Right ventricle myocardium superior (tissue), 1 donor: Measurements from ENCODE around the gene NELL1. TPM values are rescaled to one million over a fixed set of nuclear protein-coding genes. Genes with fewer than 3 reads are reported as not detected.
"Not testable (repeated sequence)": the region's sequence is repeated elsewhere in the genome, so short reads cannot be mapped to it uniquely, and the experiment has no call there.

Experiments used
- ATAC-seq: fragments of 200-7000 bp; cut with Tn5 transposase; one replicate; pipeline ENCODE4 v1.9.1; 2020; ENCODE audit warnings: mild to moderate bottlenecking; ENCODE audit not compliant: poor library complexity
- DNase-seq: peaks from one replicate; pipeline ENCODE4 v3.0.0-alpha.2; 2020
- intact Hi-C: fragments of 100-400 bp; cut with DNase I; formaldehyde crosslinking; loops from one replicate; pipeline ENCODE4 v1.11.2; 2022
- total RNA-seq: library from RNA; stranded (reverse); fragmentation: NEBNext Ultra II Directional; extraction: Animal tissue kit (Norgen Biotek cat#: 25700); gene quantifications from one replicate; pipeline ENCODE4 v1.2.1, GENCODE V29; 2021
- donor health status: DM: no; HTN: yes; CAD: no; lungs with severe emphysema.

NELL1 gene
- total RNA-seq, 1 donor from 2014 or later = not detected

- DNase-seq = no peak
- ATAC-seq = no peak
- intact Hi-C loops = no loop called here
Observed at GRCh38 chr11:21132146-21132720, 462.8 kb downstream of the NELL1 start.

- no peak for DNase-seq
- no peak for ATAC-seq
- intact Hi-C loops = no loop called here
Observed at GRCh38 chr11:21133244-21133643, 463.9 kb downstream of the NELL1 start.

- ATAC-seq (no peak), DNase-seq (no peak)
- intact Hi-C loops = no loop called here
Observed at GRCh38 chr11:21133722-21134121, 464.3 kb downstream of the NELL1 start.

GRCh38 chr11:21137803-21138202 lies 468.4 kb downstream of the NELL1 start:
- ATAC-seq = no peak
- DNase-seq = no peak
- intact Hi-C loops = no loop called here

GRCh38 chr11:21141557-21141956 lies 472.2 kb downstream of the NELL1 start:
- DNase-seq, intact Hi-C loops, ATAC-seq: not testable (repeated sequence)

- intact Hi-C loops = no loop called here
- ATAC-seq = no peak
- no peak for DNase-seq
Observed at GRCh38 chr11:21142007-21142406, 472.6 kb downstream of the NELL1 start.

GRCh38 chr11:21144531-21144930 lies 475.1 kb downstream of the NELL1 start:
- intact Hi-C loops = no loop called here
- DNase-seq (no peak), ATAC-seq (no peak)

- intact Hi-C loops = no loop called here
- DNase-seq = no peak
- no peak for ATAC-seq
Observed at GRCh38 chr11:21148376-21148775, 479.0 kb downstream of the NELL1 start.

GRCh38 chr11:21160140-21160539 lies 490.8 kb downstream of the NELL1 start:
- ATAC-seq (no peak), DNase-seq (no peak)
- intact Hi-C loops = no loop called here

GRCh38 chr11:21169639-21170038 lies 500.3 kb downstream of the NELL1 start:
- ATAC-seq = no peak
- DNase-seq = no peak
- intact Hi-C loops = no loop called here

- DNase-seq (no peak), ATAC-seq (no peak)
- intact Hi-C loops = no loop called here
Observed at GRCh38 chr11:21173476-21173875, 504.1 kb downstream of the NELL1 start.

GRCh38 chr11:21174781-21175180 lies 505.4 kb downstream of the NELL1 start:
- ATAC-seq (no peak), DNase-seq (no peak)
- intact Hi-C loops = no loop called here

- DNase-seq (no peak), ATAC-seq (no peak)
- intact Hi-C loops = no loop called here
Observed at GRCh38 chr11:21177379-21177778, 508.0 kb downstream of the NELL1 start.

- DNase-seq = no peak
- ATAC-seq = no peak
- intact Hi-C loops = no loop called here
Observed at GRCh38 chr11:21179770-21180169, 510.4 kb downstream of the NELL1 start.

GRCh38 chr11:21180182-21180581 lies 510.8 kb downstream of the NELL1 start:
- DNase-seq = no peak
- no peak for ATAC-seq
- intact Hi-C loops = no loop called here

GRCh38 chr11:21185959-21186358 lies 516.6 kb downstream of the NELL1 start:
- intact Hi-C loops = no loop called here
- DNase-seq (no peak), ATAC-seq (no peak)

- ATAC-seq (no peak), DNase-seq (no peak)
- intact Hi-C loops = no loop called here
Observed at GRCh38 chr11:21190181-21190580, 520.8 kb downstream of the NELL1 start.

- intact Hi-C loops = no loop called here
- peak; percentile 48 for ATAC-seq
- DNase-seq = no peak
Observed at GRCh38 chr11:21195995-21196394, 526.6 kb downstream of the NELL1 start.

GRCh38 chr11:21198498-21198897 lies 529.1 kb downstream of the NELL1 start:
- intact Hi-C loops = no loop called here
- no peak for ATAC-seq
- DNase-seq = no peak

GRCh38 chr11:21205205-21205604 lies 535.8 kb downstream of the NELL1 start:
- DNase-seq (no peak), ATAC-seq (no peak)
- intact Hi-C loops = no loop called here

GRCh38 chr11:21225860-21226259 lies 556.5 kb downstream of the NELL1 start:
- intact Hi-C loops = no loop called here
- DNase-seq (no peak), ATAC-seq (no peak)
